Measurements from ENCODE around the gene MRPL46. TPM values are rescaled to one million over a fixed set of nuclear protein-coding genes. Genes with fewer than 3 reads are reported as not detected.
"Not testable (repeated sequence)": the region's sequence is repeated elsewhere in the genome, so short reads cannot be mapped to it uniquely, and the experiment has no call there.

The MRPL46 gene
- total RNA-seq, 1 donor from 2014 or later, result 17.6 TPM

- intact Hi-C loops (cut with DNase I), result no loop called here
- peak; percentile 30 for ATAC-seq
- DNase-seq (ENCODE audit: low spot score), result peak; percentile 70
Measured at GRCh38 chr15:88450125-88450798, 16.9 kb downstream of the MRPL46 start.

GRCh38 chr15:88449581-88449980 lies 17.6 kb downstream of the MRPL46 start:
- DNase-seq (ENCODE audit: low spot score) (no peak), ATAC-seq (no peak)

GRCh38 chr15:88448991-88449461 lies 18.2 kb downstream of the MRPL46 start:
- no peak for ATAC-seq
- intact Hi-C loops (cut with DNase I), result no loop called here
- no peak for DNase-seq (ENCODE audit: low spot score)

More at GRCh38 chr15:88449581-88449980, 17.6 kb downstream of the MRPL46 start:
- intact Hi-C loops (cut with DNase I), result no loop called here

- intact Hi-C loops (cut with DNase I), result no loop called here
- DNase-seq (ENCODE audit: low spot score) (no peak), ATAC-seq (no peak)
Measured at GRCh38 chr15:88447741-88448140, 19.4 kb downstream of the MRPL46 start.

- intact Hi-C loops (cut with DNase I), result no loop called here
- ATAC-seq, result no peak
- no peak for DNase-seq (ENCODE audit: low spot score)
Measured at GRCh38 chr15:88447206-88447605, 20.0 kb downstream of the MRPL46 start.

- ATAC-seq (no peak), DNase-seq (ENCODE audit: low spot score) (no peak)
- intact Hi-C loops (cut with DNase I), result no loop called here
Measured at GRCh38 chr15:88441076-88441730, 26.0 kb downstream of the MRPL46 start.

GRCh38 chr15:88440021-88440420 lies 27.2 kb downstream of the MRPL46 start:
- ATAC-seq (no peak), DNase-seq (ENCODE audit: low spot score) (no peak)

GRCh38 chr15:88438181-88438580 lies 29.0 kb downstream of the MRPL46 start:
- DNase-seq (ENCODE audit: low spot score) (no peak), ATAC-seq (no peak)
- intact Hi-C loops (cut with DNase I), result no loop called here

More at GRCh38 chr15:88440021-88440420, 27.2 kb downstream of the MRPL46 start:
- intact Hi-C loops (cut with DNase I), result no loop called here

GRCh38 chr15:88434106-88434505 lies 33.1 kb downstream of the MRPL46 start:
- DNase-seq (ENCODE audit: low spot score); intact Hi-C loops (cut with DNase I); ATAC-seq: not testable (repeated sequence)

- intact Hi-C loops (cut with DNase I), result no loop called here
- DNase-seq (ENCODE audit: low spot score), result no peak
- ATAC-seq, result no peak
Measured at GRCh38 chr15:88433046-88433685, 34.0 kb downstream of the MRPL46 start.

GRCh38 chr15:88431441-88431840 lies 35.7 kb downstream of the MRPL46 start:
- intact Hi-C loops (cut with DNase I), result no loop called here
- DNase-seq (ENCODE audit: low spot score) (no peak), ATAC-seq (no peak)

GRCh38 chr15:88430051-88430450 lies 37.1 kb downstream of the MRPL46 start:
- ATAC-seq, result no peak
- intact Hi-C loops (cut with DNase I), result no loop called here
- DNase-seq (ENCODE audit: low spot score), result no peak

GRCh38 chr15:88428805-88429605 lies 38.2 kb downstream of the MRPL46 start:
- ATAC-seq, result no peak
- intact Hi-C loops (cut with DNase I), result no loop called here
- no peak for DNase-seq (ENCODE audit: low spot score)

GRCh38 chr15:88428053-88428452 lies 39.1 kb downstream of the MRPL46 start:
- DNase-seq (ENCODE audit: low spot score) (no peak), ATAC-seq (no peak)
- intact Hi-C loops (cut with DNase I), result no loop called here

- ATAC-seq (no peak), DNase-seq (ENCODE audit: low spot score) (no peak)
- intact Hi-C loops (cut with DNase I), result no loop called here
Measured at GRCh38 chr15:88426304-88426703, 40.9 kb downstream of the MRPL46 start.

- DNase-seq (ENCODE audit: low spot score) (no peak), ATAC-seq (no peak)
- intact Hi-C loops (cut with DNase I), result no loop called here
Measured at GRCh38 chr15:88423331-88423730, 43.9 kb downstream of the MRPL46 start.

- intact Hi-C loops (cut with DNase I), result no loop called here
- no peak for ATAC-seq
Measured at GRCh38 chr15:88419830-88420229, 47.4 kb downstream of the MRPL46 start.

More at GRCh38 chr15:88419830-88420229, 47.4 kb downstream of the MRPL46 start:
- DNase-seq (ENCODE audit: low spot score), result no peak

All from sciatic nerve (tissue), 2 donors.